HepG2 (cell line): ENCODE data around the gene IQGAP2. TPM values are rescaled to one million over a fixed set of nuclear protein-coding genes. Genes with fewer than 3 reads are reported as not detected.

Experiments
- FOXC1 ChIP-seq: sonication (generic); formaldehyde crosslinking; IDR thresholded peaks from 2 replicates; pipeline ENCODE4 v1.8.0; 2022; ENCODE audit warnings: mild to moderate bottlenecking, missing genetic modification reagents, borderline replicate concordance
- HOXA7 ChIP-seq: sonication (generic); formaldehyde crosslinking; IDR thresholded peaks from 2 replicates; pipeline ENCODE4 v1.8.1; 2022; ENCODE audit warnings: mild to moderate bottlenecking, missing genetic modification reagents, moderate library complexity
- IKZF1 ChIP-seq: fragments of 450-650 bp; IDR thresholded peaks from 2 replicates; pipeline ENCODE4 v1.7.1; 2016
- MAFK ChIP-seq, 2 experiments: IDR thresholded peaks in 1 of 2; conservative IDR thresholded peaks in 1 of 2; 2 replicates each; pipeline ENCODE4 v1.6.1; 2011; ENCODE audit warnings: improper control_type of control experiment in 2 of 2, low read length in 2 of 2
- RFX5 ChIP-seq: IDR thresholded peaks from 2 replicates; pipeline ENCODE4 v1.6.1; 2011; ENCODE audit warnings: low read depth, low read length, improper control_type of control experiment
- TEAD2 ChIP-seq: sonication (generic); formaldehyde crosslinking; IDR thresholded peaks from 2 replicates; pipeline ENCODE4 v1.9.0; 2021; ENCODE audit warnings: missing genetic modification reagents
- THAP11 ChIP-seq: IDR thresholded peaks from 2 replicates; pipeline ENCODE4 v1.6.1; 2016; ENCODE audit warnings: missing biosample characterization, missing genetic modification reagents
- ZBTB1 ChIP-seq: sonication (generic); formaldehyde crosslinking; IDR thresholded peaks from 2 replicates; pipeline ENCODE4 v1.4.0; 2020; ENCODE audit warnings: missing genetic modification reagents, borderline replicate concordance
- ZFP36L2 ChIP-seq: sonication (generic); formaldehyde crosslinking; IDR thresholded peaks from 2 replicates; pipeline ENCODE4 v1.4.0; 2020; ENCODE audit warnings: missing genetic modification reagents
- ZNF138 ChIP-seq: sonication (generic); formaldehyde crosslinking; IDR thresholded peaks from 2 replicates; pipeline ENCODE4 v1.5.0; 2020; ENCODE audit warnings: mild to moderate bottlenecking, low read depth, missing genetic modification reagents
- ZNF350 ChIP-seq: sonication (generic); formaldehyde crosslinking; IDR thresholded peaks from 2 replicates; pipeline ENCODE4 v1.4.0; 2020; ENCODE audit warnings: mild to moderate bottlenecking, low read depth, missing genetic modification reagents, borderline replicate concordance
- ZNF660 ChIP-seq: sonication (generic); formaldehyde crosslinking; IDR thresholded peaks from 2 replicates; pipeline ENCODE4 v1.5.1; 2020; ENCODE audit warnings: mild to moderate bottlenecking, low read depth, missing genetic modification reagents, borderline replicate concordance
- ZNF777 ChIP-seq: sonication (generic); formaldehyde crosslinking; IDR thresholded peaks from 2 replicates; pipeline ENCODE4 v1.4.0; 2020; ENCODE audit warnings: missing genetic modification reagents
- ZNF83 ChIP-seq: sonication (generic); formaldehyde crosslinking; IDR thresholded peaks from 2 replicates; pipeline ENCODE4 v1.4.0; 2020; ENCODE audit warnings: missing genetic modification reagents, mild to moderate bottlenecking, borderline replicate concordance
- ZNF841 ChIP-seq: sonication (generic); formaldehyde crosslinking; IDR thresholded peaks from 2 replicates; pipeline ENCODE4 v1.8.1; 2023; ENCODE audit warnings: missing genetic modification reagents, borderline replicate concordance
- polyA plus RNA-seq, 8 experiments: library from polyadenylated mRNA; depleted of rRNA in 3 of 8; stranded (reverse) in 7 of 8; unstranded in 1 of 8; fragments of >200 nt; fragmentation: Illumina TruSeq in 4 of 8; extraction: Trizol in 4 of 8; gene quantifications; 2 replicates each; pipeline versions ENCODE4 v1.2.1 to v1.2.3, GENCODE V29; 2011 to 2016; ENCODE audit warnings: low read depth in 4 of 8, missing spikeins in 1 of 8, mixed read lengths in 1 of 8; ENCODE audit not compliant: insufficient read depth in 1 of 8
- total RNA-seq, 5 experiments: library from RNA; depleted of rRNA; stranded (reverse); fragments of >200 nt; fragmentation: Illumina TruSeq; extraction: Trizol; gene quantifications; 2 replicates each; pipeline ENCODE4 v1.2.3, GENCODE V29; 2016; ENCODE audit warnings: low read depth in 1 of 5
- TF ChIP-seq, protein P1 (sequence below): sonication (generic); formaldehyde crosslinking; IDR thresholded peaks from 2 replicates; pipeline ENCODE4 v1.4.0; 2020; ENCODE audit warnings: missing genetic modification reagents, borderline replicate concordance
- TF ChIP-seq, protein P2 (sequence below): sonication (generic); formaldehyde crosslinking; IDR thresholded peaks from 2 replicates; pipeline ENCODE4 v1.5.0; 2020; ENCODE audit warnings: missing genetic modification reagents, mild to moderate bottlenecking, borderline replicate concordance
- TF ChIP-seq, protein P3 (sequence below): fragments of 450-650 bp; IDR thresholded peaks from 2 replicates; pipeline ENCODE4 v1.6.1; 2016
- TF ChIP-seq, protein P4 (sequence below): sonication (generic); formaldehyde crosslinking; IDR thresholded peaks from 2 replicates; pipeline ENCODE4 v1.5.1; 2020; ENCODE audit warnings: missing genetic modification reagents, mild to moderate bottlenecking, borderline replicate concordance
- TF ChIP-seq, protein P5 (sequence below): sonication (generic); formaldehyde crosslinking; IDR thresholded peaks from 2 replicates; pipeline ENCODE4 v1.8.1; 2022; ENCODE audit warnings: mild to moderate bottlenecking, missing genetic modification reagents

IQGAP2 gene
- total and polyA plus RNA-seq, 2 of the 13 experiments (the other 11 are each of a cell fraction or from before 2014, with no cell fraction given), result 35.2 to 83.3 TPM

DNA sequence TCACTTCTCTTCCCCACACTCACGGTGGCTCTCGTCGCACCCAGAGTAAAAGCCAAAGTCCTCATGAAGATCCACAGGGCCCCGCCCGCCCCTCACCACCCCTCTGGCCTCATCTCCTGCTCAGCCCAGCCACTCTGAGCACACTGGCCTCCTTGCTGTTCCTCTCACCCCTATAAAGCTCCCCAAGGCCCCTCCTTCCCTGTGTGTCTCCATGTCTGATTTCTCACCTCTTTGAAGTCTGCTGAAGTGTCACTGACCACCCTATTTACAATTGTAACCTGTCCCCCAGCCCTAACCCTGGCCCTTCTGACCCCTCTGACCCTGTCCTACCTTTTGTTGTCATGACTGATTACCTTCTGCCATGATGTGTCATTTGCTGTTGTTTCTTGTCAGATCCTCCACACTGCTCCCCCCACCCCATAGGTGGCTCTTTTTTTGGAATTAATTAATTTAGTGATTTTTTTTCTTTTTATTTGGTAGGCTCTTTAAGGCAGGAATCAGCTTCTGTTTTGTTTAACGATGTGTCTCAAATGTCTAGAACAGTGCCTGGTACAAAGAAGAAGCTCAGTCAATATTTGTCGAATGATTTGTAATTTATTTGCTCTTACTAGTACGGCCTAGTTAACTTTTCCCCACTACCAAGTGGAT, 90.2 kb downstream of the IQGAP2 start (continued):
- TF ChIP-seq, protein P1, sequence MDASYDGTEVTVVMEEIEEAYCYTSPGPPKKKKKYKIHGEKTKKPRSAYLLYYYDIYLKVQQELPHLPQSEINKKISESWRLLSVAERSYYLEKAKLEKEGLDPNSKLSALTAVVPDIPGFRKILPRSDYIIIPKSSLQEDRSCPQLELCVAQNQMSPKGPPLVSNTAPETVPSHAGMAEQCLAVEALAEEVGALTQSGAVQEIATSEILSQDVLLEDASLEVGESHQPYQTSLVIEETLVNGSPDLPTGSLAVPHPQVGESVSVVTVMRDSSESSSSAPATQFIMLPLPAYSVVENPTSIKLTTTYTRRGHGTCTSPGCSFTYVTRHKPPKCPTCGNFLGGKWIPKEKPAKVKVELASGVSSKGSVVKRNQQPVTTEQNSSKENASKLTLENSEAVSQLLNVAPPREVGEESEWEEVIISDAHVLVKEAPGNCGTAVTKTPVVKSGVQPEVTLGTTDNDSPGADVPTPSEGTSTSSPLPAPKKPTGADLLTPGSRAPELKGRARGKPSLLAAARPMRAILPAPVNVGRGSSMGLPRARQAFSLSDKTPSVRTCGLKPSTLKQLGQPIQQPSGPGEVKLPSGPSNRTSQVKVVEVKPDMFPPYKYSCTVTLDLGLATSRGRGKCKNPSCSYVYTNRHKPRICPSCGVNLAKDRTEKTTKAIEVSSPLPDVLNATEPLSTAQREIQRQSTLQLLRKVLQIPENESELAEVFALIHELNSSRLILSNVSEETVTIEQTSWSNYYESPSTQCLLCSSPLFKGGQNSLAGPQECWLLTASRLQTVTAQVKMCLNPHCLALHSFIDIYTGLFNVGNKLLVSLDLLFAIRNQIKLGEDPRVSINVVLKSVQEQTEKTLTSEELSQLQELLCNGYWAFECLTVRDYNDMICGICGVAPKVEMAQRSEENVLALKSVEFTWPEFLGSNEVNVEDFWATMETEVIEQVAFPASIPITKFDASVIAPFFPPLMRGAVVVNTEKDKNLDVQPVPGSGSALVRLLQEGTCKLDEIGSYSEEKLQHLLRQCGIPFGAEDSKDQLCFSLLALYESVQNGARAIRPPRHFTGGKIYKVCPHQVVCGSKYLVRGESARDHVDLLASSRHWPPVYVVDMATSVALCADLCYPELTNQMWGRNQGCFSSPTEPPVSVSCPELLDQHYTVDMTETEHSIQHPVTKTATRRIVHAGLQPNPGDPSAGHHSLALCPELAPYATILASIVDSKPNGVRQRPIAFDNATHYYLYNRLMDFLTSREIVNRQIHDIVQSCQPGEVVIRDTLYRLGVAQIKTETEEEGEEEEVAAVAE (CRISPR knock-in tag), result no peak
- TF ChIP-seq ZBTB1 (CRISPR knock-in tag) (no peak), ZNF350 (peak; percentile 52; the same call in 1 of the 2 replicates), ZNF660 (no peak), RFX5 (no peak), IKZF1 (no peak), ZNF138 (CRISPR knock-in tag) (no peak), ZNF841 (no peak), MAFK (conservative IDR thresholded peaks at IDR 0.05 in 1 of 2, IDR thresholded peaks at IDR 0.05 in 1 of 2; ENCODE audit: low read length in 2 of 2) (no peak), HOXA7 (CRISPR knock-in tag) (no peak), ZNF83 (CRISPR knock-in tag) (no peak), FOXC1 (CRISPR knock-in tag) (no peak), THAP11 (CRISPR knock-in tag) (no peak), ZNF777 (CRISPR knock-in tag) (no peak), TEAD2 (CRISPR knock-in tag) (no peak), ZFP36L2 (CRISPR knock-in tag) (no peak)
- TF ChIP-seq, protein P2, sequence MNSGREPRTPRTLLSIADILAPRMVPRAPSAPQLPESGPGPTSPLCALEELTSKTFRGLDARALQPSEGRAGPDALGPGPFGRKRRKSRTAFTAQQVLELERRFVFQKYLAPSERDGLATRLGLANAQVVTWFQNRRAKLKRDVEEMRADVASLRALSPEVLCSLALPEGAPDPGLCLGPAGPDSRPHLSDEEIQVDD (CRISPR knock-in tag), result no peak
- TF ChIP-seq, protein P3, sequence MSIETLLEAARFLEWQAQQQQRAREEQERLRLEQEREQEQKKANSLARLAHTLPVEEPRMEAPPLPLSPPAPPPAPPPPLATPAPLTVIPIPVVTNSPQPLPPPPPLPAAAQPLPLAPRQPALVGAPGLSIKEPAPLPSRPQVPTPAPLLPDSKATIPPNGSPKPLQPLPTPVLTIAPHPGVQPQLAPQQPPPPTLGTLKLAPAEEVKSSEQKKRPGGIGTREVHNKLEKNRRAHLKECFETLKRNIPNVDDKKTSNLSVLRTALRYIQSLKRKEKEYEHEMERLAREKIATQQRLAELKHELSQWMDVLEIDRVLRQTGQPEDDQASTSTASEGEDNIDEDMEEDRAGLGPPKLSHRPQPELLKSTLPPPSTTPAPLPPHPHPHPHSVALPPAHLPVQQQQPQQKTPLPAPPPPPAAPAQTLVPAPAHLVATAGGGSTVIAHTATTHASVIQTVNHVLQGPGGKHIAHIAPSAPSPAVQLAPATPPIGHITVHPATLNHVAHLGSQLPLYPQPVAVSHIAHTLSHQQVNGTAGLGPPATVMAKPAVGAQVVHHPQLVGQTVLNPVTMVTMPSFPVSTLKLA, result no peak
- TF ChIP-seq, protein P4, sequence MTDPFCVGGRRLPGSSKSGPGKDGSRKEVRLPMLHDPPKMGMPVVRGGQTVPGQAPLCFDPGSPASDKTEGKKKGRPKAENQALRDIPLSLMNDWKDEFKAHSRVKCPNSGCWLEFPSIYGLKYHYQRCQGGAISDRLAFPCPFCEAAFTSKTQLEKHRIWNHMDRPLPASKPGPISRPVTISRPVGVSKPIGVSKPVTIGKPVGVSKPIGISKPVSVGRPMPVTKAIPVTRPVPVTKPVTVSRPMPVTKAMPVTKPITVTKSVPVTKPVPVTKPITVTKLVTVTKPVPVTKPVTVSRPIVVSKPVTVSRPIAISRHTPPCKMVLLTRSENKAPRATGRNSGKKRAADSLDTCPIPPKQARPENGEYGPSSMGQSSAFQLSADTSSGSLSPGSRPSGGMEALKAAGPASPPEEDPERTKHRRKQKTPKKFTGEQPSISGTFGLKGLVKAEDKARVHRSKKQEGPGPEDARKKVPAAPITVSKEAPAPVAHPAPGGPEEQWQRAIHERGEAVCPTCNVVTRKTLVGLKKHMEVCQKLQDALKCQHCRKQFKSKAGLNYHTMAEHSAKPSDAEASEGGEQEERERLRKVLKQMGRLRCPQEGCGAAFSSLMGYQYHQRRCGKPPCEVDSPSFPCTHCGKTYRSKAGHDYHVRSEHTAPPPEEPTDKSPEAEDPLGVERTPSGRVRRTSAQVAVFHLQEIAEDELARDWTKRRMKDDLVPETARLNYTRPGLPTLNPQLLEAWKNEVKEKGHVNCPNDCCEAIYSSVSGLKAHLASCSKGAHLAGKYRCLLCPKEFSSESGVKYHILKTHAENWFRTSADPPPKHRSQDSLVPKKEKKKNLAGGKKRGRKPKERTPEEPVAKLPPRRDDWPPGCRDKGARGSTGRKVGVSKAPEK (CRISPR knock-in tag), result no peak
- TF ChIP-seq, protein P5, sequence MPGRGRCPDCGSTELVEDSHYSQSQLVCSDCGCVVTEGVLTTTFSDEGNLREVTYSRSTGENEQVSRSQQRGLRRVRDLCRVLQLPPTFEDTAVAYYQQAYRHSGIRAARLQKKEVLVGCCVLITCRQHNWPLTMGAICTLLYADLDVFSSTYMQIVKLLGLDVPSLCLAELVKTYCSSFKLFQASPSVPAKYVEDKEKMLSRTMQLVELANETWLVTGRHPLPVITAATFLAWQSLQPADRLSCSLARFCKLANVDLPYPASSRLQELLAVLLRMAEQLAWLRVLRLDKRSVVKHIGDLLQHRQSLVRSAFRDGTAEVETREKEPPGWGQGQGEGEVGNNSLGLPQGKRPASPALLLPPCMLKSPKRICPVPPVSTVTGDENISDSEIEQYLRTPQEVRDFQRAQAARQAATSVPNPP, result no peak
